ENCODE measurements around the gene TMEM273.

Gene TMEM273

DNA sequence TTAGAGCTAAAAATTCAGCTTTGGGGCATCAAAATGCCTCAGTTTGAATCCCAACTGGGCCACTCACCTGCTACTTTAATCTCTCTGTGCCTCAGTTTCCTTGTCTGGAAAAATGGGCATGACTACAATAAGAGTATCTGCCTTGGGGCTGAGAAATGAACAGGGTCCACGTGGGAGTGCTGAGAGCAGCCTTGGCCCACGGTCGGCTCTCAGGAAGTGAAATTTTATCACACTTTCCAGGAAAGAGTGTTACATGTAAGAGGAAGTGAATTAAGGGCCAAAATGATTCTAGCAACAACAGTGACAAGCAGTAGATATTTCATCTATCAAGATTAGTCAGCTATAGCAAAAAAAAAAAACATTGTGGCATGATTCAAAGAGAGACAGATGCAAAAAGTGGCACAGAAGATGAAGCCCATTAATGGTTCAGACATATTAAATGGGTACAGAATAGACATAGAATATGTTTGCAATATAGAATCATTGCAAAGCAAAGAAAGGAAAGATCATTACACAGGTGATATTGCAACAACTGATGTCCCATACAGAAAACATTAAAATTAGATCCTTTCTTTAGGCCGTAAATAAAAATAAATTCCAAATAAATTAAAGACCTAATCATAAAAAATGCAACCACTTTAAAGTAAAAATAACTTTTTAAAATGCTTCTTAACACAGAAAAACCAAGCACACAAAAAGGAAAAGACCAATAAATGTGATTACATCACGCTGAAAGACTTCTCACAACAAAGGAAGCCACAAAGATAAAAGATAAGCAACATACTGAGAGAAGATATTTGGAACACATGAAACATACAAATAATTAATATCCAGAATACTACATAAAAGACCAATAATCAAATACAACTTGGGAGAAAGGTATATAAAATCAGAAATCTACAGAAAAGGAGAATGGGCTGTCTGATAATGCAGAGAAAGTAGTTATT, 4.3 kb downstream of the TMEM273 start:
- H3K79me2 ChIP-seq (ENCODE audit: insufficient read depth, low read length) = no peaks in the 10 kb centered on the region
- no peaks in the 10 kb centered on the region for H3K9me3 ChIP-seq (ENCODE audit: low read length)
- no peaks in the 10 kb centered on the region for H3K27me3 ChIP-seq (ENCODE audit: insufficient read depth, low read length)
- no peaks in the 10 kb centered on the region for H4K20me1 ChIP-seq (ENCODE audit: insufficient read depth, low read length)
- H3K4me1 ChIP-seq (ENCODE audit: insufficient read depth, low read length, severe bottlenecking) = peaks cover 7% of the 10 kb centered on the region
- H3K36me3 ChIP-seq (ENCODE audit: insufficient read depth, low read length) = no peaks in the 10 kb centered on the region
- no peak overlapping the region for H3K4me3 ChIP-seq (ENCODE audit: low read depth, low read length, poor library complexity, severe bottlenecking)
- no peak overlapping the region for H3K27ac ChIP-seq (ENCODE audit: low read depth, low read length, poor library complexity, severe bottlenecking)
- no peaks in the 10 kb centered on the region for H3K9me2 ChIP-seq (ENCODE audit: low read depth, low read length)
- TF ChIP-seq, protein P1, sequence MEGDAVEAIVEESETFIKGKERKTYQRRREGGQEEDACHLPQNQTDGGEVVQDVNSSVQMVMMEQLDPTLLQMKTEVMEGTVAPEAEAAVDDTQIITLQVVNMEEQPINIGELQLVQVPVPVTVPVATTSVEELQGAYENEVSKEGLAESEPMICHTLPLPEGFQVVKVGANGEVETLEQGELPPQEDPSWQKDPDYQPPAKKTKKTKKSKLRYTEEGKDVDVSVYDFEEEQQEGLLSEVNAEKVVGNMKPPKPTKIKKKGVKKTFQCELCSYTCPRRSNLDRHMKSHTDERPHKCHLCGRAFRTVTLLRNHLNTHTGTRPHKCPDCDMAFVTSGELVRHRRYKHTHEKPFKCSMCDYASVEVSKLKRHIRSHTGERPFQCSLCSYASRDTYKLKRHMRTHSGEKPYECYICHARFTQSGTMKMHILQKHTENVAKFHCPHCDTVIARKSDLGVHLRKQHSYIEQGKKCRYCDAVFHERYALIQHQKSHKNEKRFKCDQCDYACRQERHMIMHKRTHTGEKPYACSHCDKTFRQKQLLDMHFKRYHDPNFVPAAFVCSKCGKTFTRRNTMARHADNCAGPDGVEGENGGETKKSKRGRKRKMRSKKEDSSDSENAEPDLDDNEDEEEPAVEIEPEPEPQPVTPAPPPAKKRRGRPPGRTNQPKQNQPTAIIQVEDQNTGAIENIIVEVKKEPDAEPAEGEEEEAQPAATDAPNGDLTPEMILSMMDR (IDR thresholded peaks at IDR 0.05; ENCODE audit: low read length) = no peak
- TF ChIP-seq EZH2 (IDR thresholded peaks at IDR 0.05; ENCODE audit: borderline replicate concordance, low read length) = no peak
- no peaks in the 10 kb centered on the region for H3F3A ChIP-seq (ENCODE audit: insufficient read depth, low read length)
- no peak overlapping the region for H3K4me2 ChIP-seq (ENCODE audit: low read length)
- no peak overlapping the region for H2AFZ ChIP-seq (ENCODE audit: low read length)
- no peak overlapping the region for H3K9ac ChIP-seq (ENCODE audit: low read length)

GRCh38 chr10:49182776-49183175, 5.4 kb downstream of the TMEM273 start:
- Histone ChIP-seq H3K79me2 (ENCODE audit: insufficient read depth, low read length) (no peaks in the 10 kb centered on the region), H3K9me2 (ENCODE audit: low read depth, low read length) (no peaks in the 10 kb centered on the region), H3K27ac (ENCODE audit: low read depth, low read length, poor library complexity, severe bottlenecking) (no peak overlapping the region), H3F3A (ENCODE audit: insufficient read depth, low read length) (no peaks in the 10 kb centered on the region), H3K27me3 (ENCODE audit: insufficient read depth, low read length) (no peaks in the 10 kb centered on the region), H3K4me1 (ENCODE audit: insufficient read depth, low read length, severe bottlenecking) (no peaks in the 10 kb centered on the region), H3K9me3 (ENCODE audit: low read length) (no peaks in the 10 kb centered on the region), H3K4me3 (ENCODE audit: low read depth, low read length, poor library complexity, severe bottlenecking) (no peak overlapping the region), H3K4me2 (ENCODE audit: low read length) (no peak overlapping the region), H4K20me1 (ENCODE audit: insufficient read depth, low read length) (no peaks in the 10 kb centered on the region), H2AFZ (ENCODE audit: low read length) (no peak overlapping the region), H3K36me3 (ENCODE audit: insufficient read depth, low read length) (no peaks in the 10 kb centered on the region), H3K9ac (ENCODE audit: low read length) (no peak overlapping the region)
- no peak for TF ChIP-seq EZH2 (IDR thresholded peaks at IDR 0.05; ENCODE audit: borderline replicate concordance, low read length)
- TF ChIP-seq, protein P1 (IDR thresholded peaks at IDR 0.05; ENCODE audit: low read length) = no peak

- no peak overlapping the region for H3K4me2 ChIP-seq (ENCODE audit: low read length)
- no peaks in the 10 kb centered on the region for H4K20me1 ChIP-seq (ENCODE audit: insufficient read depth, low read length)
Measured at GRCh38 chr10:49180444-49180860, 7.7 kb downstream of the TMEM273 start.

More at GRCh38 chr10:49180444-49180860, 7.7 kb downstream of the TMEM273 start:
- Histone ChIP-seq H3K79me2 (ENCODE audit: insufficient read depth, low read length) (no peaks in the 10 kb centered on the region), H3K4me1 (ENCODE audit: insufficient read depth, low read length, severe bottlenecking) (no peaks in the 10 kb centered on the region), H3K9me3 (ENCODE audit: low read length) (no peaks in the 10 kb centered on the region), H2AFZ (ENCODE audit: low read length) (no peak overlapping the region), H3K36me3 (ENCODE audit: insufficient read depth, low read length) (no peaks in the 10 kb centered on the region), H3K9ac (ENCODE audit: low read length) (no peak overlapping the region), H3K27ac (ENCODE audit: low read depth, low read length, poor library complexity, severe bottlenecking) (no peak overlapping the region), H3K9me2 (ENCODE audit: low read depth, low read length) (no peaks in the 10 kb centered on the region), H3F3A (ENCODE audit: insufficient read depth, low read length) (no peaks in the 10 kb centered on the region), H3K4me3 (ENCODE audit: low read depth, low read length, poor library complexity, severe bottlenecking) (no peak overlapping the region), H3K27me3 (ENCODE audit: insufficient read depth, low read length) (no peaks in the 10 kb centered on the region)
- TF ChIP-seq EZH2 (IDR thresholded peaks at IDR 0.05; ENCODE audit: borderline replicate concordance, low read length) = no peak
- TF ChIP-seq, protein P1 (IDR thresholded peaks at IDR 0.05; ENCODE audit: low read length) = no peak

Measured in OCI-LY1 (cell line).